ENCODE measurements around the gene DMRT1.

Gene DMRT1

GRCh38 chr9:841371-842209, at the start of gene DMRT1:
TSS of gene DMRT1 (plus strand) at chr9:841697. CDS start at chr9:841839, 142 bp downstream.
- no peak for DNase-seq

DNA sequence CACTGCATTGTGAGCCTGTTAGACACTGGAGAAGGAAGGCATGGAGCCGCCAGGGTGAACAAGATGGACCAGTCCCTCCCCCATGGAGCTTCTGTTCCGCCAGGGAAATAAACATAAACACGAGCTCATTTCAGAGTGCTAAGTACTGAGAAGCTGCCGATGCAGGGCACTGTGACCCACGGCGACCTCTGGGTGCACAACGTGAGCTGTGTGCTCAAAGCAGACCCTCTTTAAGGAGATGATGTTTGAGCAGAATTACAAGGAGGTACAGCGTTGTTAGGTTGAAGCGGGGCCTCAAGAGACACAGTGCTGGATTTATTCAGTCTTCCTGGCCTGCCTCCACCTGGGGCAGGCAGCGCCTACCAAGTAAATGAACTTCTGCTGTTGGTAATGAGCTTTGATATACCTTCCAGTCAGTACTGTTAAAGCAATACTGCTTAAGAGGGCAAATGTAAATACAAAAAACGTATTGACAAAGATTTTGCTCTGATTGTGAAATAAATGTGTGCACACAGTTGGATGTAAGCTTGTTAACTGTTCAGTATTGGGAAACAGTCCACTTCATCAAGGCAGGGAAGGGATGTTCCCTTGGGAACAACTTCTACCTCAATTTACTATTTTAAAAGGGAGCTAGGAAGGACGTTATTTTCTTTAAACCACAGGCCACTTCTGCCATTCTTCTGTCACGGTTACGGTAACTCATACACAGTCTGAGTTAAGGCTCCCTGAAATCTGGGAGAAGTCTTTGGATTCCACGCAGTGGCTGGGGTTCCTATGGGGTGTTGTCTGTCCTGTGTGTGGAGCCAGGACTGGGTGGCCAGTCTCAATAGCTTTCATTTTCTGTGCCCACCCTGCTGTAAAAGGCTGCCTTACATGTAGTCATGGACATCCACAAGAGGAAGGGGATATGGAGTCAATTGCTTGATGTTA, 48.9 kb upstream of the DMRT1 start:
- DNase-seq = peak; percentile 8

- DNase-seq = no peak
Observed at GRCh38 chr9:794386-794785, 47.1 kb upstream of the DMRT1 start.

GRCh38 chr9:795869-796268, 45.6 kb upstream of the DMRT1 start:
- DNase-seq = no peak

DNA sequence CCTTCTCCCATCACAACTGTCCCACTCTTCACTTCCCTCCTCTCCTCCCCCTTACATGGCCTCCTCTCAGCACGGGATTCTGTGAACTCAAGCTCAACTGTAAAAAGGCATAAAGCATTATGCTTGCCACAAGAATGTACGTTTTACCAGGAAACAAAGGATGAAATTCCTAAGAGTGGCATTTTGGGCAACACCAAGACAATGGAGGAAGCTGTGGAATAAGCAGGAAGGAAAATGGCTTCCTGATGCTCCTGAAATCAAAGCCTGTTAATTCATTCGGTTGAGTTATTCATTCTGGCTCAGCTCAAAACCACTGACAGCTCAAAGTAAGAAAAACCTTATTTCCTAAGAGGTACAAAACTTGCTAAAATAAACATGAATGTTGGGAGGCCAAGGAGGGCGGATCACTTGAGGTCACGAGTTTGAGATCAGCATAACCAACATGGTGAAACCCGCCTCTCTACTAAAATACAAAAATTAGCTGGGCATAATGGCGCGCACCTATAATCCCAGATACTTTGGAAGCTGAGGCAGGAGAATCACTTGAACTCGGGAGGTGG, 40.8 kb upstream of the DMRT1 start:
- DNase-seq = no peak

GRCh38 chr9:801399-802071, 40.0 kb upstream of the DMRT1 start:
- DNase-seq = no peak

GRCh38 chr9:804026-804425, 37.5 kb upstream of the DMRT1 start:
- no peak for DNase-seq

GRCh38 chr9:805151-805550, 36.3 kb upstream of the DMRT1 start:
- DNase-seq = no peak

GRCh38 chr9:806285-807156, 35.0 kb upstream of the DMRT1 start:
- peak; percentile 6 for DNase-seq

DNA sequence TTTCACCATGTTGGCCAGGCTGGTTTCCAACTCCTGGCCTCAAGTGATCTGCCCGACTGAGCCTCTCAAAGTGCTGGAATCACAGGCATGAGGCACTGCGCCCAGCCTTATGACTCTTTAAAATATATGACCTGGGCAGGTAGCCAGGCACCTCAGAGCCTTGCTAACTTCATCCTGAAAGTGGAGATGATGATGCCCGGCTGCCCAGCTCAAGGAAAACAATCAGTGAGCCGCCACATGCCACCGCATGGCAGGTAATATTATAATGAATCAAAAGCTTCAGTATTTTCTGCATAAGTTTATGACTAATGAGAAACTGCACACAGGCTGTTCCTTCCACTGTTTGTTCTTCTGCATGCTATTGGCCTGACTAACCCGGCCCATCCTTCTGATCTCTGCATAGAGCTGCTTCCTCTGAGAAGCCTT, 30.4 kb upstream of the DMRT1 start:
- DNase-seq = no peak

DNA sequence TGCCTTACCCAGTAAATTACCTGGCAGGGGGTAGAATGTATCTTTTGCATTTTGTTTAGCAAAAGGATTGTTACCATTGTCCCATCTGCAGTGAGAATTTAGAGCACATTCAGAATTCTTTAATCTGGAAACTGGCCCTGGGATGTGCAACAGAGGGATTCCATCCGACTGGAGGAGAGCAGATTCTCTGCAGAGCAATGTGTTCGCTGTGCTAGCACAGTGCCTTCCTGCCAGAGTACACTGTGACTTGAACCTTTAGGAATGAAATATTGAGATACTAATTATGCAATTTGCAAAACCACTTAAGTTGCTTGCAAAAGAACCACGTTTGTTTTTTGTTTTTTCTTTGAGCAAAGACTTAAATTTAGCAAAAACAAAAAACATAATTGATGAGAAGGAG, 22.5 kb upstream of the DMRT1 start:
- DNase-seq = no peak

- DNase-seq = no peak
Observed at GRCh38 chr9:826500-827280, 14.8 kb upstream of the DMRT1 start.

GRCh38 chr9:840343-840742, 1.2 kb upstream of the DMRT1 start:
- DNase-seq = no peak

DNA sequence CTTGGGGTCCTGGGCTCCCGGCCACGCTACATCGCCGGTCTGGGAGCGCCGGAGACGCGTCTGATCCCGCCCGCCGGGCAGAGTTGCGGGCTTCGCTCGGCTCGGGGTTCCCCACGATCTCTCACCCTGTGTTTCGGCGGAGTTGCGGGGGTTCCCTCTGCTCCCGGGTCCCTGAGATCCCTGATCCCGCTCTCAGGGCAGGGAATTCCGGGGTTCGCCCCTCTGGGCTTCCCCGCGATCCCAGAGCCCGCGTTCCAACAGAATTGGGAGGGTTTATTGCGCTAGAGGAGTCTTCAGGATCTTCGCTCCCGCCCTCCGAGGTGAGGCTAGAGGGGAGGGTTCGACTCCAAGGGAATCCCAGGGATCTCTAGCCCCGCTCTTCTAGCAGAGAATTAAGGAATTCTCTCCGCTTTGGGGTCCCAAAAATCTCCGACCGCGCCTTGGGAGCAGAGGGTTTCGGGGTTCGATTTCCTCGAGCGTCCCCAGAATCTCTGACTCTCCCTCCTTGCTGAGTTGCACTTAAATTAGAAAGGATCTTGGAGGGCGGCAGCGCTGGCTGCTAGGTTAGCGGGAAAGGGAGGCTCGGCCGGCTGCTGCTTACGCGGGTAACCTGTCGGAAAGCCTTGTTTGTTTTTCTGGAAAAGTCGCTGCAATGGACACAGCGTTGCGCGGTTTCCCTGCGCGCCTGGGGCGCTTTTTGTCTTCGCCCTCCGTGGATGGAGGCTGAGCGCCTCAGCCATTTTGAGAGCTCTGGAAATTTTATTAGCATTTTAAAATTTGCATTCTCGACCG, 1.3 kb downstream of the DMRT1 start:
- no peak for DNase-seq

- DNase-seq = no peak
Observed at GRCh38 chr9:843427-843785, 1.9 kb downstream of the DMRT1 start.

- DNase-seq = no peak
Observed at GRCh38 chr9:846852-847251, 5.4 kb downstream of the DMRT1 start.

DNA sequence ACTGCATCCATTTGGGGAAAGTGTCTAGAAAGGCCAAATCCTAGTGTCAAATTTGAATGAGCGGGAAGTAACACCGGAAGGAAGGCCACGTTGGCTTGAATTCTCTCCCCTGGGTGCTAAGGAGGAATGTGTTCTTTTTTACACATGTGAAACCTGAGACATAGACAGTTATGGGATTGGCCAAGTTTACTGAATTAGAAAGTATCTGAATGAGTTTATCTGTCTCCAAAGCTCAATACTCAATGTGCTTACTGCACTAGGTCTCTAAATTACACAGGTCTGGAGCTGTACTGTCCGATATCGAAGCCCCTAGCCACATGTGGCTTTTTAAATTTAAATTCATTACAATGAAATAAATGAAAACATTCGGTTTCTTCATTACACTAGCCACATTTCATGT, 6.0 kb downstream of the DMRT1 start:
- DNase-seq = no peak

DNA sequence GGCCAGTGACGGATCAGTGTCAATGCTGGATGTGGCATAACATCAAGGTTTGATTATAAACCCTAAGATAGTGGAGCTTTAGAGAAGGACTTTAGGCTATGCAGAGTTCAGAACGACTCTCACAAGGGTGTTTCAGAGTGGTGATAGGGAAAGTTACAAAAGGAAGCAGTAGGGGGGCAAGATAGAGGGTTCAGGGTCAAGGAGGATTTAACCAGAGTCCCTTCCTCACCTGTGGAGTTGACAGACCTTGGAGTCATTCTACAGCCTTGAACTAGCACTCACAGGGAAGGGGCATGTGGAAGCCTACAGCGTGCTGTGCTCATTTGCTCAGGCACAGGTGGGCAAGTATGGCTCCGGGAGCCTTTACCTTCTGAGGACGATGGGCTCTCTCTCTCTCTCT, 7.9 kb downstream of the DMRT1 start:
- DNase-seq = no peak

DNA sequence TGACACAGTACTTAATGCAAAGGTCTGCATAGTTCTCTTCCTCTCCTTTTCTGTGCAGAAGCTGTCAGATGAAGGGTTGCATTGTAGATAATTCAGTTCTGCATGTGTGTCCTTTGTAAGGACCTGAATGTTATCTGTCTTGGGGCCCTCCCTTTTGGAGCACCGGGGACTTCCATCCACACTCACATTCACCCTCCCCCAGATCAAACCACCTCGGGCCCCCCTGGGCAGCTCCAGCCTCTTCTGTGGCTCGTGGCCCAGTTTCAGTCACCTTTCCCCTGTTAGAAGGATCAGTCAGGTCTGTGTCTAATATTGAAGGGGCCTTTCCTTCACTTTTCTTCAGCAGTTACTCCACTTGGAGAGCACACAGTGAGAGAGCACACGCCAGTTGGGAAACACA, 11.0 kb downstream of the DMRT1 start:
- DNase-seq = no peak

GRCh38 chr9:859251-859650, 17.8 kb downstream of the DMRT1 start:
- DNase-seq = no peak
